GM18519 (cell line): ENCODE measurements around the gene RNFT2.
"Not testable (repeated sequence)": the region's sequence is repeated elsewhere in the genome, so short reads cannot be mapped to it uniquely, and the experiment has no call there.

ENCODE experiments used
- ATAC-seq: cut with Tn5 transposase; IDR thresholded peaks from one replicate; pipeline ENCODE4 v1.9.1; 2021; ENCODE audit warnings: mild to moderate bottlenecking, moderate library complexity; ENCODE audit not compliant: unreplicated experiment, low FRiP score

Gene RNFT2

DNA sequence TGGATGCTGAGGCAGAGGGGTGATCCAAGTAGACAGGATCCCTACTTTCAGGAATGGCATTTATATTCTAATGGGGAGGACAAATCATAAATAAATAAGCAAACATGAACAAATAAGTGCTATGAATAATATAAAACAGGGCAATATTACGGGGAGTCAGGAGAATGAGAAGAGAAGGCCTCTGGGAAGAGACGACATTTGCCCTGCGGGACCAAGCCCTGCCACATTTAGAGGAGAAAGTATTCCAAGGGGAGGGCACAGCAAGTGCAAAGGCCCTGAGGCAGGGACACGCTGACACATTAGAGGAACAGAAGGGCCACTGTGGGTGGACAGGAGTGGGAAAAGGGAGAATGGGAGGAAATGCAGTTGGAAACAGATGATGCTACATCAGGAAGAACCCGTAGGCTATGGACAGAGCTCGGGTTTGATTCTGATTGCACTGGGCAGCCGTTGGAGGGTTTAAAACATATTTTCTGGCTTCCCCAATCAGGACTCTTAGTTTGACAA is 1.3 kb downstream of the RNFT2 start:
- no peak for ATAC-seq

- not testable (repeated sequence) for ATAC-seq
Measured at GRCh38 chr12:116742787-116743186, 4.7 kb downstream of the RNFT2 start.

- no peak for ATAC-seq
Measured at GRCh38 chr12:116744766-116745165, 6.7 kb downstream of the RNFT2 start.

DNA sequence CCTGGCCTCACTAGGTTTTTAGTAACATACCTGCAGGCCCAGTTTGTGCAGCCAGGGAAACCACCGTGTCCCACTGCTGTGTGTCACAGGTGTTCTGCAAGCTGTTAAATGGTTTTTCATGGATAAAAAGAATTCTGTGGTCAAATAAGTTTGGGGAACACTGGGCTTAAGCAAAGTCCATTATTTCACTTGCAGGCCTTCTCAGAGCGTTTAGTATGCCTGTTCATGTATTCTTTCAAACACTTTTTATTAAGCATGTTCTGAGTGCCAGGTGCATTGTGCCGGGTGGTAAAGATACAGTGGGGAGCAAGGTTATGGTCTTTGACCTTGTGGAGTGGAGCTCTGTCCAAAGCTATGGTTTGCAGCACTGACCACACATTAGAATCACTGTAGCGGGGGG is 7.4 kb downstream of the RNFT2 start:
- ATAC-seq, result no peak

DNA sequence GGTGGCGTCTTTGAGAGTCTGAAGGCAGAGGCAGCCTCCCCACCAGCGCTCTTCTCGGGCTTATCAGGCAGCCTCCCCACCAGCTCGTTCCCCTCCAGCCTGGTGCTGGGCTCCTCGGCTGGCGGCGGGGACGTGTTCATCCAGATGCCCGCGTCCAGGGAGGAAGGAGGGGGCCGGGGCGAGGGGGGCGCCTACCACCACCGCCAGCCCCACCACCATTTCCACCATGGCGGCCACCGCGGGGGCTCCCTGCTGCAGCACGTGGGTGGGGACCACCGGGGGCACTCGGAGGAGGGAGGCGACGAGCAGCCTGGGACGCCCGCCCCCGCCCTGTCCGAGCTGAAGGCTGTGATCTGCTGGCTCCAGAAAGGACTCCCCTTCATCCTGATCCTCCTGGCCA is 11.8 kb downstream of the RNFT2 start:
- ATAC-seq, result no peak

DNA sequence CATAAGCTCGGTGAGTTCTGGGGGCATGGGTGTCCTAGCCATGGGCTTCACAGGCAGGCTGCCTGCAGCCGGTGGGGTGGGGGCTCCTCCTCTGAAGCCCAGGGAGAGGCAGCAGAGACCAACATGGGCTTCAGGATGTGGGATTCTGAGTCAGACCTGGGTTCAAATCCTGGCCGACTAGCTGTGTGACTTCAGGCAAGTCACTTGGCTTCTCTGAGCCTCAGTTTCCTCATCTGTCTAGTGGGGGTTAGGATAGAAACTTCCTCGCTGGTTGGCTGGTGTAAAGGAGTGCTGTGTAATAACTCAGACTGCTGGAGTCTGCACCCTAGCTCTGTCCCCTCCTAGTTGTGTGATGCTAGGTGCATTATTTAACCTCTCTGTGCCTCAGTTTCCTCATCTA is 12.2 kb downstream of the RNFT2 start:
- ATAC-seq, result no peak

- not testable (repeated sequence) for ATAC-seq
Measured at GRCh38 chr12:116754097-116754496, 16.0 kb downstream of the RNFT2 start.

GRCh38 chr12:116754783-116755182 is 16.7 kb downstream of the RNFT2 start:
- ATAC-seq, result not testable (repeated sequence)

- ATAC-seq, result no peak
Measured at GRCh38 chr12:116759783-116760621, 21.9 kb downstream of the RNFT2 start.

DNA sequence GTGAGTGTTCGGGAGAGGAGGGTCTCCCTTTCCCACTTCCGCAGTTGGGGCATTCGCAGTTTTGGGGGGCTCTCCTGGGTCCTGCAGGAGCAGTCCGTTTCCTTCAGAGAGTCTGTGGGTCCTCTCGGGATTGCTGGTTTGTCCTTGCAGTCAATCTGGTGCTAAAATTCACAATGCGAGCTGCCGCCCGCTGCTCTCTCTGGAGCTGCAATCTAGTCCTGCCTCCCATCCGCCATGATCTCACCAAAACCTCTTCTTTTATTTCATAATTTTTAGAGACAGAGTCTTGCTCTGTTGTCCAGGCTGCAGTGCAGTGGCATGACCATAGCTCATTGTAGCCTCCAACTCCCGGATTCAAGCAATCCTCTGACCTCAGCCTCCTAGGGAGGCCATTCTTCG is 22.5 kb downstream of the RNFT2 start:
- no peak for ATAC-seq

DNA sequence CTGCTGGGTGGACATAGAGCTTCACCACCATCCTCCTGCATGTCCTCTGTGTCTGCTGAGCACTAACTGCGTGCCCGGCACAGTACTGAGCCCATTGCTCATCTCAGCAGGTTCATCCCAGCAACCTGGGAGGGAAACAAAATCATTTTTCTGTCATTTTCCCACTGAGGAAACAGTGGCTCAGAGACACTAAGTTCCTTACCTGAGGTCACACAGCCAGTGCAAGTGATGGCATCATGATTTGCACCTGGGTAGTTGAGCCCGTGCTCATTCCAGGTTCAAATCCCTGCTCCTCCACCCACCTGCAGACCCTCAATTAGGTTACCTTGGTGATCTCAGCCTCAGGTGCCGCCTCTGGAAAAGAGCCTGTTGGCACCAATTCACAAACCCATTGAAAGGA is 23.4 kb downstream of the RNFT2 start:
- no peak for ATAC-seq

DNA sequence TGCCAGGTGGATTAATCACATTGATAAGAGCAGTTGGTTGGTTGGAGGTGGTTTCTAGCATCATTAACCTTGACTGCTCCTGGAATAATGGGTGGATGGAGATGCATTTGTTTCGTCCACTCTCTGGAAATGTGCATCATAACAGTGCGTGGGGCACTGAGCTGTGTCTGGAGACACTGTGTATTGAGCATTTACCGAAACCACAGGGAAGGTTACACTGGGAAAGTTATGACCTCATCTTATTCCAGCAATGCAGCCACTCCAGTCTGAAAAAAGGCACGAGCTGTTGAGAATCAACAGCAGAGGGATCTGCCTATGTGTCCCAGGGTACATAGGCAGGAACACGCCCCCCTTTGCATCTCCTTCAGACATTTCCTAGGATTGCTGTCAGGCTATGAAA is 27.2 kb downstream of the RNFT2 start:
- ATAC-seq, result no peak

- no peak for ATAC-seq
Measured at GRCh38 chr12:116766285-116766684, 28.2 kb downstream of the RNFT2 start.

GRCh38 chr12:116766746-116767145 is 28.6 kb downstream of the RNFT2 start:
- no peak for ATAC-seq

DNA sequence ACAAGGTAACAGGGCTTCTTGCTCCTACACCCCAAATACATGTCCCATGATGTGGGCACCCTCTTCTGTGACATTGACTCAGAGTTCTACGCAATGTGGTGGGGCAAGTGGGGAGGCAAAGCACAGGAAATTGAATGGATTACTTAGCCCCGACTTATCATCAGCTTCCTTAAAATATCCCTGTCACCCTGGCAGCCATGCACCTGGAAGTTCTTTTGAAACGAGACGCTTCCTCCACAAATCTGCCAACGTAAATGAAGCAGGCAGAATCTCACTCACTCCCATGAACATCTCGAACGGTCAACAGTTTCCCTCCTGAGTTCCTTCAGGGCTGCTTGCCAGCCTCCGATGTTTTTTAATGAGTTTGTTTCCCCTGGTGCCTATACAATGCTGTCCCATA is 33.5 kb downstream of the RNFT2 start:
- no peak for ATAC-seq

DNA sequence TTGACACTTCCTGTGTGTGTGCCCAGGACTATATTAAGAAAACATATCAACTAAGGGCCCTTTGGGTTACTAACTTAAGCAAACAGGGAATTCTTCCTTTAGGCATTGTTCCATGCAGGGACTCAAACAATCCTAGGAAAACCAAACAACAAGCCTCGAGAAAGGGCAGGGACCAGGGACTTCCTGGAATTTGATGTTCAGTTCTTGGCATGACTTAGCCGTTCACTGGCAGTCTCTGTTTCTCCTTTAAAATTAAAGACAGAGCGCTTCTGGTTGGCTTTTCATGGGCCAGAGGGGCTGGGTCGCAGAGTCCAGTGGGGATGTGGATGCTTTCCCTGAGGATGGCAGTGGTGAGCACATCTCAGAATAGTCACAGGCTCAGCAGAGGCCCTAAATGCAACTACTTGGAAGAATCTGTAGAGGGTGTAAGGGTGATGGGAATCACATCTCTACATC is 35.2 kb downstream of the RNFT2 start:
- ATAC-seq, result no peak

- ATAC-seq, result no peak
Measured at GRCh38 chr12:116774020-116774419, 35.9 kb downstream of the RNFT2 start.

GRCh38 chr12:116777245-116777644 is 39.1 kb downstream of the RNFT2 start:
- ATAC-seq, result no peak

GRCh38 chr12:116779597-116779996 is 41.5 kb downstream of the RNFT2 start:
- no peak for ATAC-seq

GRCh38 chr12:116780942-116781341 is 42.8 kb downstream of the RNFT2 start:
- ATAC-seq, result no peak

- no peak for ATAC-seq
Measured at GRCh38 chr12:116783525-116784237, 45.6 kb downstream of the RNFT2 start.

DNA sequence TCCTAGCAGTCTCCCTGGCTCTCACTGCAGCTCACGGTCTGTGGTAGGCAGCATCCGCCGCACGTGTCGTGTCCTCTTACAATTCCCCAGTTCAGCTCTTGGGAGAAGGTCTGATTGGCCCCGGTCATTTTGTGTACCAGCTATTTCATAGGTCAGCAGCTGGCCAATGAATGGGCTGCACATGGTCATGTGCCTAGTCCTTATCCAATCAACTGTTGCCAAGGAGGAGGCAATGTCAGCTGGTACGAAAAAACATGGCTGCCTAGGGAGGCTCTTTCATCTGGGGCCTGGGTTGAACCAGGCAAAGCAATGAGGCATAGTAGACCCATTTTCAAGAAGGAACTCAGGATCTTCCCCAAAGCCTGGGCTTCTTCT is 46.1 kb downstream of the RNFT2 start:
- no peak for ATAC-seq
